CD4-positive, alpha-beta T cell treated with Interleukin-4 for 1 hour (primary cell): ENCODE measurements around the gene XPO4.
"Not testable (repeated sequence)": the region's sequence is repeated elsewhere in the genome, so short reads cannot be mapped to it uniquely, and the experiment has no call there.

Source experiments
- DNase-seq, 2 donors: peaks; one replicate each; pipeline ENCODE4 v3.0.0-alpha.2; 2020 to 2022

The XPO4 gene

GRCh38 chr13:20779405-20779804 is 123.1 kb downstream of the XPO4 start:
- no peak for DNase-seq

DNA sequence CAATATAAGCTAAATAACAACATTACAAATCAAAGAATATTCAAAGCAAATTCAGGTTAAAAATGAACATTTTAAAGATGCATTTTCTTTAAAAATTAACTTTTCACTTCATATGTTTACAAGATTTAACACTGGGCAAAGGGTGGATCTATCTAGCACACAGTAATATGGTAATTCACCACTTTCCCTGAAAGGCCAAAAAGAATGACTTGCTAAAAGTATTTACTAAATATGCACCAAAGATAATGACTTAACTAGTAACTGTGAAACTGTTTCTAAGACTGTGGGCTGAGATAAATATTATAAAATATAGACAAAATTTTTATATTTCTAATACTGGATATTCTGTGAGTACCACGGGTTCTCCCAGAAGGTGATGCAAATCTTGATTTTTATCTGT is 124.2 kb downstream of the XPO4 start:
- no peak for DNase-seq

DNA sequence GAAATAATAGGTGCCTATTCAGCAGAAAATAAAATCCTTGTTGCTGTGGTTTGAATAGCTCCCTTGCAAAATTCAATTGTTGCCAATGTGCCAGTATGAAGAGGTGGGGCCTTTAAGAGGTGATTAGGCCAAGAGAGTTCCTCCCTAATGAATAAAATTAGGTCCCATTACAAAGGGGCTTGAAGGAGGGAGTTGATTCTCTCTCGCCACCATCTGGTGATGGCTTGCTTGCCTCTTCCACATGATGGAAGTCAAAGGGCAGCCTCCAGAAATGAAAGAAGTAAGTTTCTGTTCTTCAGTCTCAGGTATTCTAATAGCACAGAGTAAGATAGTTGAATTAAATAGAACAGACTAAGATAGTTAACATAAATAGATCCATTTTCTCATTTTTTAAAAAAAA is 125.8 kb downstream of the XPO4 start:
- DNase-seq: no peak

- no peak for DNase-seq
Observed at GRCh38 chr13:20775961-20776360, 126.6 kb downstream of the XPO4 start.

- DNase-seq: no peak
Observed at GRCh38 chr13:20774746-20775145, 127.8 kb downstream of the XPO4 start.

DNA sequence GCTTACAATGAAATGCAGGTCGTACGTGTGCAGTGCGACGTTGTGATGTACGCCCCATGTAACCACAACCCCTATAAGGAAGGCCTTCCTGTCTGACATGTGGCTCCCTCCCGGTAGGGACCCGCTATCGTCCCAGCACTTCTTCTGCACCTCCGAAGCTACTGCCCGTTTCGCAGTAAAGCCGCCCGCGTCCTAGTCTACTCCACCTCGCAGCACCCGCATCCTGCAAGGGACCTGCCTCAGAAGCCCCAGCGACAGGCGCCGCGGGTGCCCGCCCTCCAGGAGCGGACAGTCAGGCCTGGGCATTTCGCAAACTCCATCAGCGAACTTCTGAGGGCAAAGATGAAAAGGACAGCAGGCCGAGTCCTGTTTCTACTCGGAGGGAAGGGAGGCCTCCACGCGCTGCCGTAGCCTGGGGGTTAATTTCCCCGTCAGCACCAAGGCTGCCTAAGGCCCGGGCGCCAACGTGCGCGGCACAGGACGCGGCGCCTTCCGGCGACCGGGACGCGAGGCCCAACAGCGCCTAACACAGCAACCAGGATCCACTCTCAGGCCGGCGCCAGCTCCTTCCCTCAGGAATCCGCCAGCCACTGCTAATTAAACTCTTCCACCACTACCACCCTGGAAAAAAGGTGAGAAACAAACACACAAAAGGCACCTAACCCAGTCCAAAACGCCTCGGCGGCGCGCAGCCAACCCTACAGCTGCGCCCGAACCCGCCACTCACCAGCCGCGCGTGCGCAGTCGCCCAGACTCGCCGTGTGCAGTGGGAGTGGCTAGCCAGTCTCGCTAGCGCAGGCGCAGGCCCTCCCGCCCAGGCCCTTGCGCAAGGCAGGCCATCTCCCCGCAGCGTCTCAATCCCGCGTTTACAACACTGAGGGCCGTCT is 129.1 kb downstream of the XPO4 start, which contains the start of gene EEF1AKMT1:
EEF1AKMT1 (minus strand) TSS at position 768 of the 887 bp plus-strand sequence. CDS start 16,363 bp downstream, outside the sequence.
- DNase-seq: peak; percentile 94

DNA sequence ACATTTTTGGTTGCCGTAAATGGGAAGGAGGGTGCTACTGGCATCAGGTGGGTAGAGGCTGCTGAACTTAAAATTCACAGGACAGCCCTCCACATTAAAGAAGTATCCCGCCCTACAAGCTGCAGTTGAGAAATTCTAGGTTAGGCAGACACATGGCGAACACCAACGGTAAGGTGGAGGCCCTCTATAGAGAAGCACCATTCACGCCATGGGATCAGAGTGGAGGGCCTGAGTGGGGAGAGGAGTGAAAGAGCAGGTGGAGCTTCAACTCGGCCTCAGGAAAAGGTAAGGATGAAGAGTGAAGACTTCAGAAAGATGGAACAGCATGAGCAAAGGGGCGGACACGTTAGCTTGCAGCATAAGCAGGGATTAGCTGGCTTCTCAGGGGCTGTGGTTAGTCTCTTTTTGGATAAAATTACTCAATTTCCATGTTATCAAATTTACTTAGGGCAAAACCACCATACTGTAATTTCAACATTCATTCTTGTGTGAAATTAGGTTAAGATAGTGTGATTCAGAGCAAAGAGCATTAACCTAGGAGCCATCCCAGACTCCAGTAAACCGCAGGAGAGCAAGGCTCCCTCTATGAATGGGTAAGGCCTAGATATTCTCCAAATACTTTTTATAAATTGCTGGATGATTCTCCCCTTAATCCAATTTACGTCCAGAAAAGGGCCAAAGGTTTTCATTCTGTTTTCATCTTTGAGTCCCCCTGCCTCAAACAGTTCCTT is 130.0 kb downstream of the XPO4 start:
- peak in 1 of 2 donors; percentile 0 for DNase-seq

- no peak for DNase-seq
Observed at GRCh38 chr13:20769834-20770233, 132.7 kb downstream of the XPO4 start.

GRCh38 chr13:20769091-20769490 is 133.5 kb downstream of the XPO4 start:
- DNase-seq: no peak

GRCh38 chr13:20767309-20767943 is 135.1 kb downstream of the XPO4 start:
- DNase-seq: no peak

DNA sequence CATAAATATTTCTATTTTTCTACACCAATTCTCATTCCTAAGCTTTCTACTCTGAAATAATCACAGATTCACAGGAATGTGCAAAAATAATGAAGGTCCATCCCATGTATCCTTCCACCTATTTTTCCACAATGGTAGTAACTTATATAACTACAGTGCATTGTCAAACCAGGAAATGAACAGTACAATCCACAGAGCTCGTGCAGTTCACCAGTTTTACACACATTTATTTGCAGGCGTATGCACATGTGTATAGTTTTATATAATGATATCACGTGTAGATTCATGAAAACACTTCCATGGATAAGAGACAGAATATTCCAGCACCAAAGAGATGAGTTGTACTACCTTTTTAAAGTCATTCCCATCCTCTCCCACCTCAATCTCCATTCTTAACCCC is 141.7 kb downstream of the XPO4 start:
- no peak for DNase-seq

DNA sequence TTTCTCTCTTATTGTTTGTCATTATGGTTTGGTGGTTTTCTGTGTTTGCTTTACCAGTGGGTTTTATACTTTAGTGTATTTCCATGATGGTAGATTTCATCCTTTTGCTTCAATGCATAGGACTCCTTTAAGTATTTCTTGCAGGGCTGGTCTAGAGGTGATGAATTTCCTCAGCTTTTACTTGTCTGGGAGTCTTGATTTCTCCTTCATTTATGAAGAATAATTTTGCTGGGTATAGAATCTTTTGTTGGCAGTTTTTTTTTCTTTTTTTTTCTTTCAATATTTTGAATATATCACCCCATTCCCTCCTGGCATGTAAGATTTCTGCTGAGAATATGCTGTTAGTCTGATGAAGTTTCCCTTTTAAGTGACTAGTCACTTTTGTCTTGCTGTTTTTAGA is 148.5 kb downstream of the XPO4 start:
- no peak for DNase-seq

DNA sequence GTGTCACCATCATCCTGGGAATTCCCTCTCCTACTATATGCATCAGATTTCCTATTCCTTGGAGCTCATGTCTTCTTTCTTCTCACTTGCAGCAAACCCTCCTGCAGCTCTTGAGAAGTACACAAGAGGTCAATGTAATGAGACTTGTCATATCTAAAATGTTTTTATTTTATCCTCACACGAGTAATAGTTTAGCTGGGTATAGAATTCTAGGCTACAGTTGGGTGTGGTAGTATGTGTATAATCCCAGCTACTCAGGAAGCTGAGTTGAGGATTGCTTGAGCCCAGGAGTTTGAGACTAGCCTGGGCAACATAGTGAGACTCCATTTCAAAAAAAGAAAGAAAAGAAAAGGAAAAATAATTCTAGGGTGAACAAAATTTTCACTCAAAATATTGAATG is 153.2 kb downstream of the XPO4 start:
- no peak for DNase-seq

DNA sequence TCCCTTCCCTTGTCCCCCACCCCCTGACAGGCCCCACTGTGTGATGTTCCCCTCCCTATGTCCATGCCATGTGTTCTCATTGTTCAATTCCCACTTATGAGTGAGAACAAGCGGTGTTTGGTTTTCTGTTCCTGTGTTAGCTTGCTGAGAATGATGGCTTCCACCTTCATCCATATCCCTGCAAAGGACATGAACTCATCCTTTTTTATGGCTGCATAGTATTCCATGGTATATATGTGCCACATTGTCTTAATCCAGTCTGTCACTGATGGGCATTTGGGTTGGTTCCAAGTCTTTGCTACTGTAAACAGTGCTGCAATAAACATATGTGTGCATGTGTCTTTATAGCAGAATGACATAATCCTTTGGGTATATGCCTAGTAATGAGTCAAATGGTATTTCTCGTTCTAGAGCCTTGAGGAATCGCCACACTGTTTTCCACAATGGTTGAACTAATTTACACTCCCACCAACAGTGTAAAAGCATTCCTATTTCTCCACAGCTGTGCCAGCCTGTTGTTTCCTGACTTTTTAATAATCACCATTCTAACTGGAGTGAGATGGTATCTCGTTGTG is 158.6 kb downstream of the XPO4 start:
- not testable (repeated sequence) for DNase-seq

DNA sequence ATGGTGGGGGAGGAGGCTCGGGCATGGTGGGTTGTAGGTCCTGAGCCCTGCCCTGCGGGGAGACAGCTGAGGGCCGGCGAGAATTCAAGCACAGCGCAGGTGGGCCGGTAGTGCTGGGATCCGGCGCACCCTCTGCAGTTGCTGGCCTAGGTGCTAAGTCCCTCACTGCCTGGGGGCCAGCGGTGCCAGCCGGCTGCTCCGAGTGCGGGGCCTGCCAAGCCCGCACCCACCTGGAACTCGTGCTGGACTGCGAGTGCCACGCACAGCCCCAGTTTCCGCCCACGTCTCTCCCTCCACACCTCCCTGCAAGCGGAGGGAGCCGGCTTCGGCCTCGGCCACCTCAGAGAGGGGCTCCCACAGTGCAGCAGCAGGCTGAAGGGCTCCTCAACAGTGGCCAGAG is 162.5 kb downstream of the XPO4 start:
- DNase-seq: no peak

DNA sequence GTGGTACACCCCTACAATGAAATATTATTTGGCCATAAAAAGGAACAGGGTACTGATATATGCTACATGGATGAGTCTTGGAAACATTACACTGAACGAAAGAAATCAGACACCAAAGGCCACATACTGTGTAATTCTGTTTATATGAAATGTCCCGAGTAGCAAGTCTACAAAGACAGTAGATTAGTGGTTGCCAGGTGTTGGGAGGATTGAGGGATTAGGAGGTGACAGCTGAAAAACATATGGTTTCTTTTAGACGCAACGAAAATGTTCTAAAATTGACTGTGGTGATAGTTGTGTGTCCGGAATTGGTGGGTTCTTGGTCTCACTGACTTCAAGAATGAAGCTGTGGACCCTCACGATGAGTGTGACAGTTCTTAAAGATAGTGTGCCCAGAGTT is 163.9 kb downstream of the XPO4 start:
- no peak for DNase-seq

- DNase-seq: no peak
Observed at GRCh38 chr13:20729633-20730585, 172.6 kb downstream of the XPO4 start.

DNA sequence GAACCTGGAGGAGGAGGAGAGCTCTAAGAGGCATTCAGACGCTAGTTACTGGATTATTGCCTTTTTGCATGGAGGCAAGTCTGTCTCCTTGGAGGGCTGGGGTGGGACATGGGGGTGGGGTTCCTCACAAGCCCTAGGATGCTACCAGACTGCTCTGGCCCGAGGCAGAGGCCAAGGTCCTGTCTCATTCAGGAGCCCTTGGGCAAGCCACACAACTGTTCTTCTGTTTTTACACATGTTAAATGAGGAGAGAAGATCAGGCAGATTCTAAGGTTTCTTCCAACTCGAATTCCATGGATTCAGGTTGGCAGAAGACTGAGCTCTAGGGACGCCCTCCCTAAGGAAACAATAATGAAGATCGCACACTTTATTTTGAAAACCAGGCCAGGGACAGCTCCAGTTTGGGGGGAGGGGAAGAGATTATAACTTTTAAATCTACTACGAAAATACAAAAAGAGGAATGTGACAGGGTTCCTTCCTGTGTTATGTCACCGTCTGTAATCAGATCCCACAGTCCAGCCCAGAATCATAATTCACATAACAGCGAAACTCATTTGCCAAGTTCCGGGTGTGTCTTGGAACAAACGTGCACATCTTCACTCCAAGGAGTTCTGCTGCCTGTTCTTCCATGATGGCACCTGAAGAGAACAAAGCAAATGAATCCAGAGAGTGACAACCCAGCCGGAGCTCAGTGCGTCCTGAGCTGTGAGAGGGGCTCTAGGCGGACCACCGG is 173.8 kb downstream of the XPO4 start:
- DNase-seq: no peak

DNA sequence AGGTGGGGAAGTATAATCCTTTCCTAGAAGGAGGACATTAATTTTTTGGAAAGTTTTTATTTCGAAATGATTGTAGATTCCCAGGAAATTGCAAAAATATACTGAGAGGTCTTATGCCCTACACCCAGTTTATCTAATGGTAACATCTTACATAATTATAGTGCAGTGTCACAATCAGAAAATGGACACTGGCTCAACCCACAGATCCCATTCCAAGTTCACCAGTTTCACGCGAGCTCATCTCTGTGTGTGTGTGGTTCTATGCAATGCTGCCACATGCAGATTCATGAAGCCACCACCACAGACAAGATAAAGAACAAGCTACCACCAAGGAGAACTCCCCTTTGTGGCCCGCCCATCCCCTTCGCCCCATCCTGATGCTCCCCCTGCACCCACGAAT is 174.7 kb downstream of the XPO4 start:
- no peak for DNase-seq
